ENCODE measurements around the gene ELAVL3. TPM values are rescaled to one million over a fixed set of nuclear protein-coding genes. Genes with fewer than 3 reads are reported as not detected.

Gene ELAVL3
- total RNA-seq, 1 experiment from 2014 or later = 1.4 TPM

- DNase-seq (ENCODE audit: low spot score) (no peak), ATAC-seq (0 out of 2 replicates have a peak, but pooled peaks have one; percentile 5)
- H3K27ac Mint-ChIP-seq = peak overlapping the region; percentile 85
- H3K36me3 Mint-ChIP-seq = peaks cover 2% of the 10 kb centered on the region; the same call in 1 of the 2 replicates
- H3K4me1 Mint-ChIP-seq = peaks cover 25% of the 10 kb centered on the region
- H3K27me3 Mint-ChIP-seq (ENCODE audit: low read depth) = no peaks in the 10 kb centered on the region; the same call in 1 of the 2 replicates
- H3K9me3 Mint-ChIP-seq = no peaks in the 10 kb centered on the region
- H3K4me3 Mint-ChIP-seq = no peak overlapping the region
- ChIA-PET POLR2A (no interaction called here), CTCF (interaction anchor here (1.0 to 1.7 kb wide), 3 partner anchors 11 to 32 kb away, joined by 3 to 8 read pairs (median 4); partner anchors contain the start of genes ODAD3 and PRKCSH)
- TF ChIP-seq NFATC4 (CRISPR knock-in tag; IDR thresholded peaks at IDR 0.05) (no peak), AFF4 (CRISPR knock-in tag; IDR thresholded peaks at IDR 0.05; ENCODE audit: borderline replicate concordance) (no peak), RELA (CRISPR knock-in tag; IDR thresholded peaks at IDR 0.05; ENCODE audit: borderline replicate concordance) (no peak), AR (CRISPR knock-in tag; IDR thresholded peaks at IDR 0.05) (no peak), ARID4B (CRISPR knock-in tag; IDR thresholded peaks at IDR 0.05; ENCODE audit: borderline replicate concordance) (no peak), IRF2 (CRISPR knock-in tag; IDR thresholded peaks at IDR 0.05; ENCODE audit: borderline replicate concordance, low read depth) (no peak), GABPB1 (CRISPR knock-in tag; IDR thresholded peaks at IDR 0.05) (no peak), E2F4 (CRISPR knock-in tag; IDR thresholded peaks at IDR 0.05; ENCODE audit: borderline replicate concordance, low read depth) (no peak), CREB1 (CRISPR knock-in tag; IDR thresholded peaks at IDR 0.05) (no peak), JUN (CRISPR knock-in tag; IDR thresholded peaks at IDR 0.05) (no peak), FOXJ3 (CRISPR knock-in tag; IDR thresholded peaks at IDR 0.05; ENCODE audit: borderline replicate concordance) (no peak), ZNF396 (CRISPR knock-in tag; IDR thresholded peaks at IDR 0.05; ENCODE audit: borderline replicate concordance) (no peak)
Observed at GRCh38 chr19:11450570-11451326, 30.1 kb downstream of the ELAVL3 start.

Measured in WTC11 (cell line).